ENCODE results near the gene SDCCAG8.

The SDCCAG8 gene

DNA sequence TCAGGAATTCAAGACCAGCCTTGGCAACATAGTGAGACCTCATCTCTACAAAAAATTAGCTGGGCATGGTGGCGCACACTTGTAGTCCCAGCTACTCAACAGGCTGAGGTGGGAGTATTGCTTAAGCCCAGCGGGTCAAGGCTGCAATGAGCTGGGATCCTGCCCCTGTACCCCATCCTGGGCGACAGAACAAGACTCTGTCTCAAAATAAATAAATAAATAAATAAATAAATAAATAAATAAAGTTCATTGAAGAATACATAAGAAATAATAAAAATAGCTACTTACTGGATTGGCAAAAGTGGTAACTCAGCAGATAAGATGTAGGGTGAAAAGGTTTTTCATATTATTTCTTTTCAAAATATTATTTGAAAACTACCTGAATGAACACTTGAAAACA is 6.6 kb upstream of the SDCCAG8 start (continued):
- TF ChIP-seq, protein P1, sequence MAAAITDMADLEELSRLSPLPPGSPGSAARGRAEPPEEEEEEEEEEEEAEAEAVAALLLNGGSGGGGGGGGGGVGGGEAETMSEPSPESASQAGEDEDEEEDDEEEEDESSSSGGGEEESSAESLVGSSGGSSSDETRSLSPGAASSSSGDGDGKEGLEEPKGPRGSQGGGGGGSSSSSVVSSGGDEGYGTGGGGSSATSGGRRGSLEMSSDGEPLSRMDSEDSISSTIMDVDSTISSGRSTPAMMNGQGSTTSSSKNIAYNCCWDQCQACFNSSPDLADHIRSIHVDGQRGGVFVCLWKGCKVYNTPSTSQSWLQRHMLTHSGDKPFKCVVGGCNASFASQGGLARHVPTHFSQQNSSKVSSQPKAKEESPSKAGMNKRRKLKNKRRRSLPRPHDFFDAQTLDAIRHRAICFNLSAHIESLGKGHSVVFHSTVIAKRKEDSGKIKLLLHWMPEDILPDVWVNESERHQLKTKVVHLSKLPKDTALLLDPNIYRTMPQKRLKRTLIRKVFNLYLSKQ (tag by site-specific recombination; IDR thresholded peaks at IDR 0.05; ENCODE audit: borderline replicate concordance), result 0 out of 2 replicates have a peak, but pooled peaks have one; percentile 73
- no peak for TF ChIP-seq ZNF311 (tag by site-specific recombination; IDR thresholded peaks at IDR 0.05; ENCODE audit: borderline replicate concordance)
- TF ChIP-seq, protein P2, sequence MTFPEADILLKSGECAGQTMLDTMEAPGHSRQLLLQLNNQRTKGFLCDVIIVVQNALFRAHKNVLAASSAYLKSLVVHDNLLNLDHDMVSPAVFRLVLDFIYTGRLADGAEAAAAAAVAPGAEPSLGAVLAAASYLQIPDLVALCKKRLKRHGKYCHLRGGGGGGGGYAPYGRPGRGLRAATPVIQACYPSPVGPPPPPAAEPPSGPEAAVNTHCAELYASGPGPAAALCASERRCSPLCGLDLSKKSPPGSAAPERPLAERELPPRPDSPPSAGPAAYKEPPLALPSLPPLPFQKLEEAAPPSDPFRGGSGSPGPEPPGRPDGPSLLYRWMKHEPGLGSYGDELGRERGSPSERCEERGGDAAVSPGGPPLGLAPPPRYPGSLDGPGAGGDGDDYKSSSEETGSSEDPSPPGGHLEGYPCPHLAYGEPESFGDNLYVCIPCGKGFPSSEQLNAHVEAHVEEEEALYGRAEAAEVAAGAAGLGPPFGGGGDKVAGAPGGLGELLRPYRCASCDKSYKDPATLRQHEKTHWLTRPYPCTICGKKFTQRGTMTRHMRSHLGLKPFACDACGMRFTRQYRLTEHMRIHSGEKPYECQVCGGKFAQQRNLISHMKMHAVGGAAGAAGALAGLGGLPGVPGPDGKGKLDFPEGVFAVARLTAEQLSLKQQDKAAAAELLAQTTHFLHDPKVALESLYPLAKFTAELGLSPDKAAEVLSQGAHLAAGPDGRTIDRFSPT (tag by site-specific recombination; IDR thresholded peaks at IDR 0.05), result no peak
- TF ChIP-seq ZSCAN30 (tag by site-specific recombination; IDR thresholded peaks at IDR 0.05), result no peak
- TF ChIP-seq ZIC2 (tag by site-specific recombination; IDR thresholded peaks at IDR 0.05), result no peak
- no peak for TF ChIP-seq SP7 (tag by site-specific recombination; IDR thresholded peaks at IDR 0.05)
- no peak for TF ChIP-seq ZNF248 (tag by site-specific recombination; IDR thresholded peaks at IDR 0.05)
- TF ChIP-seq, protein P3, sequence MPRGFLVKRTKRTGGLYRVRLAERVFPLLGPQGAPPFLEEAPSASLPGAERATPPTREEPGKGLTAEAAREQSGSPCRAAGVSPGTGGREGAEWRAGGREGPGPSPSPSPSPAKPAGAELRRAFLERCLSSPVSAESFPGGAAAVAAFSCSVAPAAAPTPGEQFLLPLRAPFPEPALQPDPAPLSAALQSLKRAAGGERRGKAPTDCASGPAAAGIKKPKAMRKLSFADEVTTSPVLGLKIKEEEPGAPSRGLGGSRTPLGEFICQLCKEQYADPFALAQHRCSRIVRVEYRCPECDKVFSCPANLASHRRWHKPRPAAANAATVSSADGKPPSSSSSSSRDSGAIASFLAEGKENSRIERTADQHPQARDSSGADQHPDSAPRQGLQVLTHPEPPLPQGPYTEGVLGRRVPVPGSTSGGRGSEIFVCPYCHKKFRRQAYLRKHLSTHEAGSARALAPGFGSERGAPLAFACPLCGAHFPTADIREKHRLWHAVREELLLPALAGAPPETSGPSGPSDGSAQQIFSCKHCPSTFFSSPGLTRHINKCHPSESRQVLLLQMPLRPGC (tag by site-specific recombination; IDR thresholded peaks at IDR 0.05), result no peak
- TF ChIP-seq PBX3 (CRISPR knock-in tag; IDR thresholded peaks at IDR 0.05), result no peak
- no peak for TF ChIP-seq ZNF48 (tag by site-specific recombination; IDR thresholded peaks at IDR 0.05)
- peak; percentile 50; the same call in 1 of the 2 replicates for TF ChIP-seq ZBTB21 (tag by site-specific recombination; IDR thresholded peaks at IDR 0.05)
- TF ChIP-seq ZNF157 (tag by site-specific recombination; IDR thresholded peaks at IDR 0.05), result no peak
- no peak for TF ChIP-seq ZNF280C (tag by site-specific recombination; IDR thresholded peaks at IDR 0.05)
- TF ChIP-seq, protein P4, sequence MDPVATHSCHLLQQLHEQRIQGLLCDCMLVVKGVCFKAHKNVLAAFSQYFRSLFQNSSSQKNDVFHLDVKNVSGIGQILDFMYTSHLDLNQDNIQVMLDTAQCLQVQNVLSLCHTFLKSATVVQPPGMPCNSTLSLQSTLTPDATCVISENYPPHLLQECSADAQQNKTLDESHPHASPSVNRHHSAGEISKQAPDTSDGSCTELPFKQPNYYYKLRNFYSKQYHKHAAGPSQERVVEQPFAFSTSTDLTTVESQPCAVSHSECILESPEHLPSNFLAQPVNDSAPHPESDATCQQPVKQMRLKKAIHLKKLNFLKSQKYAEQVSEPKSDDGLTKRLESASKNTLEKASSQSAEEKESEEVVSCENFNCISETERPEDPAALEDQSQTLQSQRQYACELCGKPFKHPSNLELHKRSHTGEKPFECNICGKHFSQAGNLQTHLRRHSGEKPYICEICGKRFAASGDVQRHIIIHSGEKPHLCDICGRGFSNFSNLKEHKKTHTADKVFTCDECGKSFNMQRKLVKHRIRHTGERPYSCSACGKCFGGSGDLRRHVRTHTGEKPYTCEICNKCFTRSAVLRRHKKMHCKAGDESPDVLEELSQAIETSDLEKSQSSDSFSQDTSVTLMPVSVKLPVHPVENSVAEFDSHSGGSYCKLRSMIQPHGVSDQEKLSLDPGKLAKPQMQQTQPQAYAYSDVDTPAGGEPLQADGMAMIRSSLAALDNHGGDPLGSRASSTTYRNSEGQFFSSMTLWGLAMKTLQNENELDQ (tag by site-specific recombination; IDR thresholded peaks at IDR 0.05; ENCODE audit: low read depth), result no peak
- no peak for TF ChIP-seq ZNF24 (tag by site-specific recombination; IDR thresholded peaks at IDR 0.05)
- no peak for TF ChIP-seq ZFP37 (tag by site-specific recombination; IDR thresholded peaks at IDR 0.05)
- TF ChIP-seq ZNF777 (tag by site-specific recombination; IDR thresholded peaks at IDR 0.05; ENCODE audit: borderline replicate concordance), result no peak
- TF ChIP-seq ZNF335 (tag by site-specific recombination; conservative IDR thresholded peaks at IDR 0.05), result no peak
- no peak for TF ChIP-seq PATZ1 (tag by site-specific recombination; IDR thresholded peaks at IDR 0.05)
- no peak for TF ChIP-seq ZBTB6 (tag by site-specific recombination; IDR thresholded peaks at IDR 0.05)
- no peak for TF ChIP-seq ZNF112 (tag by site-specific recombination; IDR thresholded peaks at IDR 0.05)
- no peak for TF ChIP-seq ZNF600 (tag by site-specific recombination; IDR thresholded peaks at IDR 0.05)
- TF ChIP-seq ZNF664 (tag by site-specific recombination; IDR thresholded peaks at IDR 0.05), result peak; percentile 59
- TF ChIP-seq ZNF292 (tag by site-specific recombination; IDR thresholded peaks at IDR 0.05; ENCODE audit: borderline replicate concordance, low read depth), result peak; percentile 71; the same call in 1 of the 2 replicates

Data from HEK293 (cell line).